ENCODE results near the gene CDCA7L.

CDCA7L gene

GRCh38 chr7:21868576-21868850, 77.2 kb downstream of the CDCA7L start:
- H3K4me2 ChIP-seq (ENCODE audit: low read depth, low read length, poor library complexity, severe bottlenecking): no peak overlapping the region
- no peaks in the 10 kb centered on the region for H3F3A ChIP-seq (ENCODE audit: low read depth)
- TF ChIP-seq EZH2phosphoT487 (IDR thresholded peaks at IDR 0.05; ENCODE audit: borderline replicate concordance) (no peak), CTCF (conservative IDR thresholded peaks at IDR 0.05; ENCODE audit: low read length) (no peak)
- H3K36me3 ChIP-seq (ENCODE audit: insufficient read depth, low read length): no peaks in the 10 kb centered on the region
- no peak overlapping the region for H2AFZ ChIP-seq (ENCODE audit: low read length)
- no peaks in the 10 kb centered on the region for H3K79me2 ChIP-seq (ENCODE audit: insufficient read depth, low read length)
- no peaks in the 10 kb centered on the region for H3K27me3 ChIP-seq (ENCODE audit: insufficient read depth, low read length, poor library complexity, severe bottlenecking)
- peaks cover 33% of the 10 kb centered on the region for H3K4me1 ChIP-seq (ENCODE audit: insufficient read depth, low read length, poor library complexity, severe bottlenecking)
- H4K20me1 ChIP-seq (ENCODE audit: insufficient read depth, low read length, poor library complexity, severe bottlenecking): no peaks in the 10 kb centered on the region
- H3K9me2 ChIP-seq (replicated peaks; ENCODE audit: low read depth, low read length): no peaks in the 10 kb centered on the region
- no peak overlapping the region for H3K4me3 ChIP-seq (ENCODE audit: low read length, poor library complexity, severe bottlenecking)
- H3K9ac ChIP-seq (ENCODE audit: low read depth, low read length, poor library complexity, severe bottlenecking): no peak overlapping the region
- H3K9me3 ChIP-seq (ENCODE audit: insufficient read depth, low read depth, low read length): no peaks in the 10 kb centered on the region

DNA sequence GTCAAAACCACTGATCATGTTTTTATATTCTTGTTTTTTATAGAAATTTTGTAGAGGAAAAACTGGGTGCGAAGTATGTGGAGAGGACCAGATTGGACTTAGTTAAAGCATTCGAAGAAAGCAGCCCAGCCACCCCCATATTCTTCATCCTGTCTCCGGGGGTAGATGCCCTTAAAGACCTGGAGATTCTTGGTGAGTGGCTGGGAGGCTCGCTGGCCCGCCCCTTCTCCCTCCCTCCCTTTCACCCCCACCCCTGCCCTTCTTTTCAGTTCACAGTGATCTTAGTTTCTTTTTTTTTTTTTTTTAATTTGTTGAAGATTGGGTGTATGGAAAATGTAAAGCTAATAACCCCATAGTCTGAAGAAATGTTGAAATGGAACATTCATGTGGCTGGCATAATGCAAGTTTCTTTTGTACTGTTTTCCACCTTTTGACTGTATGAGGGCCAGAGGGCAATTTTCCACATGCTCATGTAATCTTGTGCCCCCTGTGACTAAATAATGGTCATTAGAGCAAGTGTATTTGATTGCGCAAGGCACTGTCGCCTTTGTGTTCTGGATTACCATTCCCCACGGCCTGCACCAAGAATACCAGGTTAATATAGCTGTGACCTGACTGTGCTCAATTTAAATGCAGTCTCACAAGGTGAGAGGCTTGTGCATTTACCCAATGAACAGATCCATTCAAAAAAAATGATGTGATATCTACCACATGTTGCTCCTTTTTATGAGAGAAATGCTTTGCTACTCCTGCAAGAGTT, 77.7 kb downstream of the CDCA7L start:
- TF ChIP-seq CTCF (conservative IDR thresholded peaks at IDR 0.05; ENCODE audit: low read length) (no peak), EZH2phosphoT487 (IDR thresholded peaks at IDR 0.05; ENCODE audit: borderline replicate concordance) (no peak)
- Histone ChIP-seq H3K4me3 (ENCODE audit: low read length, poor library complexity, severe bottlenecking) (no peak overlapping the region), H3F3A (ENCODE audit: low read depth) (no peaks in the 10 kb centered on the region), H3K4me1 (ENCODE audit: insufficient read depth, low read length, poor library complexity, severe bottlenecking) (peaks cover 33% of the 10 kb centered on the region), H3K9me3 (ENCODE audit: insufficient read depth, low read depth, low read length) (no peaks in the 10 kb centered on the region), H3K9me2 (replicated peaks; ENCODE audit: low read depth, low read length) (no peaks in the 10 kb centered on the region), H4K20me1 (ENCODE audit: insufficient read depth, low read length, poor library complexity, severe bottlenecking) (no peaks in the 10 kb centered on the region), H3K27me3 (ENCODE audit: insufficient read depth, low read length, poor library complexity, severe bottlenecking) (no peaks in the 10 kb centered on the region), H3K36me3 (ENCODE audit: insufficient read depth, low read length) (no peaks in the 10 kb centered on the region), H3K4me2 (ENCODE audit: low read depth, low read length, poor library complexity, severe bottlenecking) (no peak overlapping the region), H3K9ac (ENCODE audit: low read depth, low read length, poor library complexity, severe bottlenecking) (no peak overlapping the region), H3K79me2 (ENCODE audit: insufficient read depth, low read length) (no peaks in the 10 kb centered on the region), H2AFZ (ENCODE audit: low read length) (no peak overlapping the region)

DNA sequence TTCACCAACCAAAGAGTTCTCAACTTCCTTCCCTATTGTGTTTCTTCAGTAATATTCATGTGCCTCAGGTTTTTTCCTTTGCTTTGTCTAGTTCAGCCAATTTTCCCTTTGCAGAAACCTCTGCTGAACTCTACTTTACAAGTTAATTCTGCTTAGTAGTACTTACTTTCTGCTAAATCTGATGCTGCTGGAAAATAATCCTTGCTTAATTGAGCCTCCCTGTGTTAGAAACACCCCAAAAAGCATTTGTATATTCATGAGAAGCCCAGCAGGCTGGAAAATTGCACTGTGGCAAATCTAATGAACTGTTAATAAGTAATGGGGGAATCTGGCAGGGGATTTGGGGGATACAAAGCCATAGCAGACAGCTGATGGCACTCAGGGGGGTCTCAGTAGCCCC, 78.5 kb downstream of the CDCA7L start:
- Histone ChIP-seq H3K36me3 (ENCODE audit: insufficient read depth, low read length) (no peaks in the 10 kb centered on the region), H3K4me2 (ENCODE audit: low read depth, low read length, poor library complexity, severe bottlenecking) (no peak overlapping the region), H3K27me3 (ENCODE audit: insufficient read depth, low read length, poor library complexity, severe bottlenecking) (no peaks in the 10 kb centered on the region), H3K9ac (ENCODE audit: low read depth, low read length, poor library complexity, severe bottlenecking) (no peak overlapping the region), H3K4me3 (ENCODE audit: low read length, poor library complexity, severe bottlenecking) (no peak overlapping the region), H3K9me3 (ENCODE audit: insufficient read depth, low read depth, low read length) (no peaks in the 10 kb centered on the region), H2AFZ (ENCODE audit: low read length) (no peak overlapping the region), H4K20me1 (ENCODE audit: insufficient read depth, low read length, poor library complexity, severe bottlenecking) (no peaks in the 10 kb centered on the region), H3F3A (ENCODE audit: low read depth) (no peaks in the 10 kb centered on the region), H3K79me2 (ENCODE audit: insufficient read depth, low read length) (no peaks in the 10 kb centered on the region), H3K4me1 (ENCODE audit: insufficient read depth, low read length, poor library complexity, severe bottlenecking) (peaks cover 33% of the 10 kb centered on the region), H3K9me2 (replicated peaks; ENCODE audit: low read depth, low read length) (no peaks in the 10 kb centered on the region)
- TF ChIP-seq EZH2phosphoT487 (IDR thresholded peaks at IDR 0.05; ENCODE audit: borderline replicate concordance): no peak
- TF ChIP-seq CTCF (conservative IDR thresholded peaks at IDR 0.05; ENCODE audit: low read length): no peak

Data from Loucy (cell line).